Ishikawa (cell line): ENCODE data around the gene LGR6.

Source experiments
- CEBPB ChIP-seq: IDR thresholded peaks from 2 replicates; pipeline ENCODE4 v1.6.1; 2012
- CREB1 ChIP-seq: IDR thresholded peaks from 2 replicates; pipeline ENCODE4 v1.6.1; 2012; ENCODE audit warnings: low read depth
- EGR1 ChIP-seq: IDR thresholded peaks from 2 replicates; pipeline ENCODE4 v1.6.1; 2012
- EP300 ChIP-seq: IDR thresholded peaks from 2 replicates; pipeline ENCODE4 v1.6.1; 2012; ENCODE audit warnings: borderline replicate concordance
- FOXM1 ChIP-seq: IDR thresholded peaks from 2 replicates; pipeline ENCODE4 v1.6.1; 2012; ENCODE audit warnings: low read depth, borderline replicate concordance
- MAX ChIP-seq: IDR thresholded peaks from 2 replicates; pipeline ENCODE4 v1.6.1; 2012
- RAD21 ChIP-seq: IDR thresholded peaks from 2 replicates; pipeline ENCODE4 v1.6.1; 2012; ENCODE audit warnings: low read depth
- REST ChIP-seq: IDR thresholded peaks from 2 replicates; pipeline ENCODE4 v1.6.1; 2012; ENCODE audit warnings: low read depth, mild to moderate bottlenecking
- TAF1 ChIP-seq: IDR thresholded peaks from 2 replicates; pipeline ENCODE4 v1.6.1; 2012; ENCODE audit warnings: low read depth, mild to moderate bottlenecking
- TCF12 ChIP-seq: IDR thresholded peaks from 2 replicates; pipeline ENCODE4 v1.6.1; 2012; ENCODE audit warnings: low read depth
- TEAD4 ChIP-seq: IDR thresholded peaks from 2 replicates; pipeline ENCODE4 v1.6.1; 2012
- YY1 ChIP-seq: IDR thresholded peaks from 2 replicates; pipeline ENCODE4 v1.6.1; 2012; ENCODE audit warnings: low read depth
- TF ChIP-seq, protein P1 (sequence below): IDR thresholded peaks from 2 replicates; pipeline ENCODE4 v1.6.1; 2012

DNA sequence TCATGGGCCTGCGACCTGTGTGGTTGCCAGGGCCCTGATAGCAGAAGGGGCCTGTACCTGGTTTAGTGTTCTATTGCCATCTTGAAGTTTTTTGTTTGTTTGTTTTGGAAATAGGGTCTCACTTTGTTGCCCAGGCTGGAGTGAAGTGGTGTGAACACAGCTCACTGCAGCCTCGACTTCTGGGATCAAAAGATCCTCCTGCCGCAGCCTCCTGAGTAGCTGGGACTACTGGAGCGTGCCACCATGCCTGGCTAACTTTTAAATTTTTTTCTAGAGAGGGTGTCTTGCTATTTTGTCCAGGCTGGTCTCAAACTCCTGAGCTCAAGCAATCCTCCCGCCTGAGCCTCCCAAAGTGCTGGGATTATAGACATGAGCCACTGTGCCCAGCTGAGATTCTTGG is 75.2 kb downstream of the LGR6 start:
- no peak for TF ChIP-seq TAF1
- no peak for TF ChIP-seq RAD21
- no peak for TF ChIP-seq FOXM1
- no peak for TF ChIP-seq REST
- no peak for TF ChIP-seq EP300
- TF ChIP-seq CREB1: no peak
- no peak for TF ChIP-seq TCF12
- TF ChIP-seq, protein P1, sequence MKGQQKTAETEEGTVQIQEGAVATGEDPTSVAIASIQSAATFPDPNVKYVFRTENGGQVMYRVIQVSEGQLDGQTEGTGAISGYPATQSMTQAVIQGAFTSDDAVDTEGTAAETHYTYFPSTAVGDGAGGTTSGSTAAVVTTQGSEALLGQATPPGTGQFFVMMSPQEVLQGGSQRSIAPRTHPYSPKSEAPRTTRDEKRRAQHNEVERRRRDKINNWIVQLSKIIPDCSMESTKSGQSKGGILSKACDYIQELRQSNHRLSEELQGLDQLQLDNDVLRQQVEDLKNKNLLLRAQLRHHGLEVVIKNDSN: no peak
- no peak for TF ChIP-seq CEBPB
- no peak for TF ChIP-seq MAX
- no peak for TF ChIP-seq TEAD4
- TF ChIP-seq EGR1: no peak
- TF ChIP-seq YY1: no peak
